ENCODE data around the gene MPIG6B.

- TF ChIP-seq CTCF (IDR thresholded peaks at IDR 0.05) (peak in 1 of 3 donors; percentile 3), POLR2AphosphoS5 (IDR thresholded peaks at IDR 0.05) (peak; percentile 93 to 95 (median 94)), POLR2A (IDR thresholded peaks at IDR 0.05) (peak; percentile 96)
These were observed 13.0 kb downstream of the MPIG6B start, which contains the start of gene CLIC1 for GRCh38 chr6:31736021-31736767.

All from breast epithelium (tissue), 3 donors.